PC-3 (cell line): ENCODE data around the gene SLC44A5. TPM values are rescaled to one million over a fixed set of nuclear protein-coding genes. Genes with fewer than 3 reads are reported as not detected.

Source experiments
- ATAC-seq: fragments of 200-7000 bp; cut with Tn5 transposase; 2 replicates; pipeline ENCODE4 v1.9.1; 2020; ENCODE audit warnings: mild to moderate bottlenecking, moderate library complexity
- BruUV-seq: library from RNA; stranded (reverse); fragments of 400-500 nt; replicated peaks from 2 replicates; lab custom pipeline; 2021; lab: Mats Ljungman, UMichigan
- CTCF ChIA-PET: fragments of 300-600 bp; sonication (Branson Sonifier 250); formaldehyde crosslinking; loops from one replicate; lab custom pipeline; 2022; ENCODE audit warnings: antibody characterized with exemption; lab: Charles Lee
- POLR2A ChIA-PET: fragments of 300-600 bp; sonication (Branson Sonifier 250); formaldehyde crosslinking; loops from one replicate; lab custom pipeline; 2022; ENCODE audit warnings: antibody characterized with exemption; ENCODE audit not compliant: unreplicated experiment; lab: Charles Lee
- DNase-seq: peaks from one replicate; pipeline ENCODE4 v3.0.0-alpha.2; 2015
- H2AFZ ChIP-seq: fragments of 300-600 bp; sonication (generic); 2 replicates; pipeline ENCODE4 v1.6.0; 2016; ENCODE audit warnings: antibody characterized with exemption, low read length
- H3F3A ChIP-seq: fragments of 300-600 bp; sonication (generic); one replicate; pipeline ENCODE4 v1.6.0; 2017; ENCODE audit warnings: antibody characterized with exemption, low read length, control low read depth, mild to moderate bottlenecking; ENCODE audit not compliant: unreplicated experiment
- H3K27ac ChIP-seq: fragments of 300-600 bp; sonication (generic); 2 replicates; pipeline ENCODE4 v1.5.1; 2016; ENCODE audit warnings: mild to moderate bottlenecking, low read length
- H3K27me3 ChIP-seq: fragments of 300-600 bp; sonication (generic); 2 replicates; pipeline ENCODE4 v1.6.1; 2016; ENCODE audit warnings: low read length, mixed read lengths
- H3K36me3 ChIP-seq: fragments of 300-600 bp; sonication (generic); 2 replicates; pipeline ENCODE4 v1.6.1; 2016; ENCODE audit warnings: low read depth, mixed run types, low read length, mixed read lengths
- H3K4me1 ChIP-seq: fragments of 300-600 bp; sonication (generic); 2 replicates; pipeline ENCODE4 v1.5.1; 2016; ENCODE audit warnings: low read length; ENCODE audit not compliant: insufficient read depth
- H3K4me2 ChIP-seq: fragments of 300-600 bp; sonication (generic); 2 replicates; pipeline ENCODE4 v1.6.0; 2016; ENCODE audit warnings: low read length
- H3K4me3 ChIP-seq: fragments of 300-600 bp; sonication (generic); 2 replicates; pipeline ENCODE4 v1.5.1; 2016; ENCODE audit warnings: mild to moderate bottlenecking, low read length, mixed read lengths
- H3K79me2 ChIP-seq: fragments of 300-600 bp; sonication (generic); 2 replicates; pipeline ENCODE4 v1.6.1; 2017; ENCODE audit warnings: low read length, mixed read lengths
- H3K9ac ChIP-seq: fragments of 300-600 bp; sonication (generic); 2 replicates; pipeline ENCODE4 v1.6.0; 2016; ENCODE audit warnings: mild to moderate bottlenecking, low read length
- H3K9me2 ChIP-seq: fragments of 300-600 bp; sonication (generic); replicated peaks from 2 replicates; pipeline ENCODE4 v1.6.1; 2016; ENCODE audit warnings: mixed run types, low read length, mixed read lengths
- H3K9me3 ChIP-seq: fragments of 300-600 bp; sonication (generic); 2 replicates; pipeline ENCODE4 v1.6.1; 2016; ENCODE audit warnings: low read length, mixed read lengths
- H4K20me1 ChIP-seq: fragments of 300-600 bp; sonication (generic); 2 replicates; pipeline ENCODE4 v1.6.1; 2016; ENCODE audit warnings: low read length, mixed read lengths
- EZH2 ChIP-seq: fragments of 300-600 bp; sonication (generic); IDR thresholded peaks from one replicate; pipeline ENCODE4 v1.6.1; 2017; ENCODE audit warnings: antibody characterized with exemption, mild to moderate bottlenecking, low read length; ENCODE audit not compliant: unreplicated experiment
- EZH2phosphoT487 ChIP-seq: fragments of 300-600 bp; sonication (generic); IDR thresholded peaks from 2 replicates; pipeline ENCODE4 v1.6.1; 2018; ENCODE audit warnings: mild to moderate bottlenecking, antibody characterized with exemption, low read length, borderline replicate concordance
- intact Hi-C: fragments of 100-400 bp; cut with micrococcal nuclease; formaldehyde crosslinking; loops from 2 replicates; pipeline ENCODE4 v1.9.0; 2023
- total RNA-seq: library from RNA; depleted of rRNA; stranded (reverse); fragments of >200 nt; gene quantifications from 2 replicates; pipeline ENCODE4 v1.2.3, GENCODE V29; 2014
- TF ChIP-seq, protein P1 (sequence below): fragments of 300-600 bp; sonication (generic); conservative IDR thresholded peaks from 2 replicates; pipeline ENCODE4 v1.5.1; 2017; ENCODE audit warnings: antibody characterized with exemption, low read depth, mild to moderate bottlenecking, low read length

The SLC44A5 gene
- total RNA-seq, 1 experiment from 2014 or later = not detected

DNA sequence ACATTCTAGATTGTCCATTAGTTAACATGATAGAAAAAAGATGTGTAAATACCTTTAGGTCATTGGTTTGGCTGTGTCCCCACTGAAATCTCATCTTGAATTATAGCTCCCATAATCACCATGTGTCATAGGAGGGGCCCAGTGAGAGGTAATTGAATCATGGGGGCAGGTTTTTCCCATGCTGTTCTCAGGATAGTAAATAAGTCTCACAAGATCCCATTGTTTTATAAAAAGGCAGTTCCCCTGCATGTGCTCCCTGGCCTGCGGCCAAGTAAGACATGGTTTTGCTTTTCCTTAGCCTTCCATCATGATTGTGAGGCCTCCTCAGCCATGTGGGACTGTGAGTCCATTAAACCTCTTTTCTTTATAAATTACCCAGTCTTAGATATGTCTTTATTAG, 32.5 kb upstream of the SLC44A5 start:
- CTCF ChIA-PET = no interaction called here

GRCh38 chr1:75641325-75641724, 30.4 kb upstream of the SLC44A5 start:
- CTCF ChIA-PET = no interaction called here

More for the DNA sequence above, 32.5 kb upstream of the SLC44A5 start:
- Histone ChIP-seq H3K4me2 (no peak overlapping the region), H3F3A (no peaks in the 10 kb centered on the region), H3K9ac (no peak overlapping the region), H3K9me2 (no peaks in the 10 kb centered on the region; the same call in 1 of the 2 replicates), H3K9me3 (no peaks in the 10 kb centered on the region), H3K79me2 (no peaks in the 10 kb centered on the region), H4K20me1 (no peaks in the 10 kb centered on the region), H3K4me3 (no peak overlapping the region), H3K27me3 (no peaks in the 10 kb centered on the region), H3K27ac (no peak overlapping the region), H3K36me3 (no peaks in the 10 kb centered on the region), H3K4me1 (no peaks in the 10 kb centered on the region), H2AFZ (no peak overlapping the region)
- POLR2A ChIA-PET = no interaction called here
- DNase-seq = peak; percentile 7
- TF ChIP-seq, protein P1, sequence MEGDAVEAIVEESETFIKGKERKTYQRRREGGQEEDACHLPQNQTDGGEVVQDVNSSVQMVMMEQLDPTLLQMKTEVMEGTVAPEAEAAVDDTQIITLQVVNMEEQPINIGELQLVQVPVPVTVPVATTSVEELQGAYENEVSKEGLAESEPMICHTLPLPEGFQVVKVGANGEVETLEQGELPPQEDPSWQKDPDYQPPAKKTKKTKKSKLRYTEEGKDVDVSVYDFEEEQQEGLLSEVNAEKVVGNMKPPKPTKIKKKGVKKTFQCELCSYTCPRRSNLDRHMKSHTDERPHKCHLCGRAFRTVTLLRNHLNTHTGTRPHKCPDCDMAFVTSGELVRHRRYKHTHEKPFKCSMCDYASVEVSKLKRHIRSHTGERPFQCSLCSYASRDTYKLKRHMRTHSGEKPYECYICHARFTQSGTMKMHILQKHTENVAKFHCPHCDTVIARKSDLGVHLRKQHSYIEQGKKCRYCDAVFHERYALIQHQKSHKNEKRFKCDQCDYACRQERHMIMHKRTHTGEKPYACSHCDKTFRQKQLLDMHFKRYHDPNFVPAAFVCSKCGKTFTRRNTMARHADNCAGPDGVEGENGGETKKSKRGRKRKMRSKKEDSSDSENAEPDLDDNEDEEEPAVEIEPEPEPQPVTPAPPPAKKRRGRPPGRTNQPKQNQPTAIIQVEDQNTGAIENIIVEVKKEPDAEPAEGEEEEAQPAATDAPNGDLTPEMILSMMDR = no peak
- TF ChIP-seq EZH2 (no peak), EZH2phosphoT487 (no peak)
- ATAC-seq = no peak
- BruUV-seq = no TSS peak
- intact Hi-C loops = no loop called here

DNA sequence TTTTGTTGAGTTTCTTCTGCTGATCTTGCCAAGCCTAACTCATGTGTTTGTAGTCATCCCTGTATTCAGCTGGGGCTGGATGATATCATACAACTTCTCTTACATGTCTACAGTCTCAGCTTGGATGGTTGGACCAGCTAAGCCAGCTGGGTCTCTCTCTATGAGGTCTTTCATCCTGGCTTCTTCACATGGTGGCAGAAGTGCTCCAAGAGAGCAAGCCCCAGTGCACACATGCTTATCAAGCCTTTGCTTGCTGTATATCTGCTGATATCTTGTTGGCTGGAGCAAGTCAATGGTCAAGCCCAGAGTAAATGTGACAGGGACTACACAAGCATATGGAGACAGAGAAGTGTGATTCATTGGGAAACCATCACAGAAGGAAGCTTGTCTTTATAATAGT, 29.2 kb upstream of the SLC44A5 start:
- DNase-seq (no peak), ATAC-seq (no peak)
- BruUV-seq = no TSS peak
- no peaks in the 10 kb centered on the region for H3K9me3 ChIP-seq
- no peaks in the 10 kb centered on the region for H3K79me2 ChIP-seq
- TF ChIP-seq EZH2 = no peak
- TF ChIP-seq EZH2phosphoT487 = no peak
- TF ChIP-seq, protein P1 = no peak
- H3K9me2 ChIP-seq = no peaks in the 10 kb centered on the region; the same call in 1 of the 2 replicates
- no peaks in the 10 kb centered on the region for H4K20me1 ChIP-seq
- H3K4me1 ChIP-seq = no peaks in the 10 kb centered on the region
- H3K4me3 ChIP-seq = no peak overlapping the region
- ChIA-PET POLR2A (no interaction called here), CTCF (no interaction called here)
- H3K27ac ChIP-seq = no peak overlapping the region
- no peak overlapping the region for H3K4me2 ChIP-seq
- no peaks in the 10 kb centered on the region for H3F3A ChIP-seq
- no peaks in the 10 kb centered on the region for H3K36me3 ChIP-seq
- intact Hi-C loops = no loop called here
- H3K9ac ChIP-seq = no peak overlapping the region
- no peaks in the 10 kb centered on the region for H3K27me3 ChIP-seq
- H2AFZ ChIP-seq = no peak overlapping the region

More at GRCh38 chr1:75641325-75641724, 30.4 kb upstream of the SLC44A5 start:
- no TSS peak for BruUV-seq
- Histone ChIP-seq H3K9me3 (no peaks in the 10 kb centered on the region), H4K20me1 (no peaks in the 10 kb centered on the region), H3K36me3 (no peaks in the 10 kb centered on the region), H3K79me2 (no peaks in the 10 kb centered on the region), H3K4me3 (no peak overlapping the region), H3K27me3 (no peaks in the 10 kb centered on the region), H3K4me1 (no peaks in the 10 kb centered on the region), H2AFZ (no peak overlapping the region), H3K9ac (no peak overlapping the region), H3F3A (no peaks in the 10 kb centered on the region), H3K9me2 (no peaks in the 10 kb centered on the region; the same call in 1 of the 2 replicates), H3K4me2 (no peak overlapping the region), H3K27ac (no peak overlapping the region)
- intact Hi-C loops = no loop called here
- ATAC-seq (no peak), DNase-seq (no peak)
- TF ChIP-seq EZH2phosphoT487 = no peak
- TF ChIP-seq EZH2 = no peak
- TF ChIP-seq, protein P1 = no peak
- POLR2A ChIA-PET = no interaction called here
